HL-60 (cell line): Measurements from ENCODE around the gene ZNF213.

Experiments used
- DNase-seq, 2 experiments: peaks; one replicate each; pipeline ENCODE4 v3.0.0-alpha.2; 2010 to 2020; ENCODE audit warnings: low read depth in 1 of 2, low spot score in 1 of 2
- H3K27ac ChIP-seq: fragments of 250-450 bp; sonication (Bioruptor Pico); replicated peaks from 2 replicates; pipeline ENCODE4 v1.5.1; 2020; ENCODE audit warnings: mild to moderate bottlenecking, moderate library complexity
- H3K27me3 ChIP-seq: fragments of 250-450 bp; sonication (Bioruptor Pico); 2 replicates; pipeline ENCODE4 v1.5.1; 2021; ENCODE audit warnings: mild to moderate bottlenecking, moderate library complexity; ENCODE audit not compliant: insufficient read depth, poor library complexity, severe bottlenecking
- H3K4me3 ChIP-seq: replicated peaks from 2 replicates; pipeline ENCODE4 v1.5.1; 2011; ENCODE audit warnings: mild to moderate bottlenecking, control low read depth, low read length; ENCODE audit not compliant: insufficient read depth
- GABPA ChIP-seq: IDR thresholded peaks from 2 replicates; pipeline ENCODE4 v1.6.1; 2012; ENCODE audit warnings: low read depth
- POLR2AphosphoS5 ChIP-seq: IDR thresholded peaks from 2 replicates; pipeline ENCODE4 v1.6.1; 2012; ENCODE audit warnings: low read depth
- SPI1 ChIP-seq: IDR thresholded peaks from 2 replicates; pipeline ENCODE4 v1.6.1; 2012; ENCODE audit warnings: low read depth, mild to moderate bottlenecking, borderline replicate concordance
- TF ChIP-seq, protein P1 (sequence below): IDR thresholded peaks from one replicate; pipeline ENCODE4 v1.5.1; 2011; ENCODE audit warnings: low read length, control low read depth, inconsistent platforms; ENCODE audit not compliant: insufficient read depth
- TF ChIP-seq, protein P2 (sequence below): IDR thresholded peaks from 2 replicates; pipeline ENCODE4 v1.6.1; 2012; ENCODE audit warnings: low read depth; ENCODE audit not compliant: insufficient replicate concordance

The ZNF213 gene

DNA sequence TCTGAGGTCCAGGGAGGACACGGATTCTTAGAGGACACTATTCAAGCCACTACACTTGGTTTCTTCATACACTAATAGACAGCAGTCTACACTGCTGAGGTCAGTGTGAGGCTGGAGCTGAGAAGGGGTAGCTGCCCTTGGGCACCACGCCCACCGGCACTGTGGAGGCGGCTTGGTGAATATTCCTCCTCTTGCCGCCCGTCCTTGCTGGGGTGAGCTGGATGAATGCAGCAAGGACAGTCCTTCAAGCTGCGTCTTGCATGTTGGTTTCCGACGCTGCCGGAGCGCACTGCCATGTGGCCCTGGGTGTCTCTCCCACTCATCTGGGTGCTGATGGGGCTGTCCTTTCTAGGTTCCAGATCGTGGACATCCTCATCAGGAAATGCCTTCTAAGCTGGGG lies 19.8 kb upstream of the ZNF213 start:
- H3K27ac ChIP-seq = no peak overlapping the region
- H3K4me3 ChIP-seq = no peak overlapping the region
- H3K27me3 ChIP-seq = peaks cover 5% of the 10 kb centered on the region
- DNase-seq = no peak
- TF ChIP-seq POLR2AphosphoS5 = no peak
- TF ChIP-seq, protein P1, sequence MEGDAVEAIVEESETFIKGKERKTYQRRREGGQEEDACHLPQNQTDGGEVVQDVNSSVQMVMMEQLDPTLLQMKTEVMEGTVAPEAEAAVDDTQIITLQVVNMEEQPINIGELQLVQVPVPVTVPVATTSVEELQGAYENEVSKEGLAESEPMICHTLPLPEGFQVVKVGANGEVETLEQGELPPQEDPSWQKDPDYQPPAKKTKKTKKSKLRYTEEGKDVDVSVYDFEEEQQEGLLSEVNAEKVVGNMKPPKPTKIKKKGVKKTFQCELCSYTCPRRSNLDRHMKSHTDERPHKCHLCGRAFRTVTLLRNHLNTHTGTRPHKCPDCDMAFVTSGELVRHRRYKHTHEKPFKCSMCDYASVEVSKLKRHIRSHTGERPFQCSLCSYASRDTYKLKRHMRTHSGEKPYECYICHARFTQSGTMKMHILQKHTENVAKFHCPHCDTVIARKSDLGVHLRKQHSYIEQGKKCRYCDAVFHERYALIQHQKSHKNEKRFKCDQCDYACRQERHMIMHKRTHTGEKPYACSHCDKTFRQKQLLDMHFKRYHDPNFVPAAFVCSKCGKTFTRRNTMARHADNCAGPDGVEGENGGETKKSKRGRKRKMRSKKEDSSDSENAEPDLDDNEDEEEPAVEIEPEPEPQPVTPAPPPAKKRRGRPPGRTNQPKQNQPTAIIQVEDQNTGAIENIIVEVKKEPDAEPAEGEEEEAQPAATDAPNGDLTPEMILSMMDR = no peak
- TF ChIP-seq GABPA = no peak
- TF ChIP-seq, protein P2, sequence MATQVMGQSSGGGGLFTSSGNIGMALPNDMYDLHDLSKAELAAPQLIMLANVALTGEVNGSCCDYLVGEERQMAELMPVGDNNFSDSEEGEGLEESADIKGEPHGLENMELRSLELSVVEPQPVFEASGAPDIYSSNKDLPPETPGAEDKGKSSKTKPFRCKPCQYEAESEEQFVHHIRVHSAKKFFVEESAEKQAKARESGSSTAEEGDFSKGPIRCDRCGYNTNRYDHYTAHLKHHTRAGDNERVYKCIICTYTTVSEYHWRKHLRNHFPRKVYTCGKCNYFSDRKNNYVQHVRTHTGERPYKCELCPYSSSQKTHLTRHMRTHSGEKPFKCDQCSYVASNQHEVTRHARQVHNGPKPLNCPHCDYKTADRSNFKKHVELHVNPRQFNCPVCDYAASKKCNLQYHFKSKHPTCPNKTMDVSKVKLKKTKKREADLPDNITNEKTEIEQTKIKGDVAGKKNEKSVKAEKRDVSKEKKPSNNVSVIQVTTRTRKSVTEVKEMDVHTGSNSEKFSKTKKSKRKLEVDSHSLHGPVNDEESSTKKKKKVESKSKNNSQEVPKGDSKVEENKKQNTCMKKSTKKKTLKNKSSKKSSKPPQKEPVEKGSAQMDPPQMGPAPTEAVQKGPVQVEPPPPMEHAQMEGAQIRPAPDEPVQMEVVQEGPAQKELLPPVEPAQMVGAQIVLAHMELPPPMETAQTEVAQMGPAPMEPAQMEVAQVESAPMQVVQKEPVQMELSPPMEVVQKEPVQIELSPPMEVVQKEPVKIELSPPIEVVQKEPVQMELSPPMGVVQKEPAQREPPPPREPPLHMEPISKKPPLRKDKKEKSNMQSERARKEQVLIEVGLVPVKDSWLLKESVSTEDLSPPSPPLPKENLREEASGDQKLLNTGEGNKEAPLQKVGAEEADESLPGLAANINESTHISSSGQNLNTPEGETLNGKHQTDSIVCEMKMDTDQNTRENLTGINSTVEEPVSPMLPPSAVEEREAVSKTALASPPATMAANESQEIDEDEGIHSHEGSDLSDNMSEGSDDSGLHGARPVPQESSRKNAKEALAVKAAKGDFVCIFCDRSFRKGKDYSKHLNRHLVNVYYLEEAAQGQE = no peak
- TF ChIP-seq SPI1 = no peak

DNA sequence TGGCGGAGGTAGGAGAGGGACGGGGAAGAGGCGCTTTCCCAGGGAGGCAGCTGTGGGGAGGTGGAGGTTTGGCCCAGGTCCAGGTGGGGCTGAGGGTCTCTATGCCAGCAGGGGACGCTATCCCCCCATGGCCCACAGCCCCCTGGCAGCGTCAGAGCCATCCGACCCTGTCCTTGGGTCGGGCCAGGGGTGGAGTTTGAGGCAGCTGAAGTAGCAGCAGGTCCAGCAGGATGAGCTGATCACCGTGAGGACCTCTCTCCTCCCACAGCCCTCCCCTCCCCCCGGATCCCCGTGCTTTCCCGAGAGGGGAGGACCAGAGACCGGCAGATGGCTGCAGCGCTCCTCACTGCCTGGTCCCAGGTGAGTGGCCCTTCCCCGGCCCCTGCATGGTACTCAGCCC lies 19.3 kb upstream of the ZNF213 start:
- DNase-seq = no peak
- Histone ChIP-seq H3K27ac (no peak overlapping the region), H3K27me3 (peaks cover 5% of the 10 kb centered on the region), H3K4me3 (no peak overlapping the region)
- no peak for TF ChIP-seq POLR2AphosphoS5
- TF ChIP-seq, protein P1 = no peak

DNA sequence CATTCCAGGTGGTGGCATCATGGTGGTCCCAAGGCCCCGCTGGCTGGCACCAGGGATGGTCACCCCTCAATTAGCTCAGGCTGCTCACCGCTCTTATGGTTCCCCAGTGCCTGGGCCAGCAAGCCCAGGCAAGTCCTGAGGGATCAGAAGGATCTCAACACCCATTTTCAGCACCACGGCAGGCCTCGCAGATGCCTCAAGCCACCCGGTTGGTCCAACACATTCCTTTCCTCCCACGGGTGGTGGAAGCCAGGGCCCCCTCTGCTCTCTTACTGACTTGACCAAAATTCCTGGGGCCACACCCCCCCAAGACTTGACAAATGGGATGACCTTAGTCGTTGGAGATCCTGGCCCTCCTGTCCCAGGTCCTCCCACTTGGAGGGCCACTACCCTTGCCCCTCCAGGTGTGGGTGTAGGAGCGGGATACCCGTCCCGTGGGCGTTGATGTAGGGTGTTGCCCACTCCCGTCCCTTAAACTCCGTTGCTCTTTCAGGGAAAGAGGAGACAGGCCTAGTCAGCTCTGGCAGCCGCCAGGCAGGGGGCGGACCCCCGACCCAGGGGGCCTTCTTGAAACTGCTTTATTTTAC lies 16.5 kb upstream of the ZNF213 start:
- DNase-seq = no peak
- Histone ChIP-seq H3K27me3 (peaks cover 5% of the 10 kb centered on the region), H3K27ac (no peak overlapping the region), H3K4me3 (no peak overlapping the region)
- TF ChIP-seq GABPA = no peak
- TF ChIP-seq, protein P2 = no peak
- TF ChIP-seq, protein P1 = no peak
- no peak for TF ChIP-seq SPI1
- TF ChIP-seq POLR2AphosphoS5 = no peak

DNA sequence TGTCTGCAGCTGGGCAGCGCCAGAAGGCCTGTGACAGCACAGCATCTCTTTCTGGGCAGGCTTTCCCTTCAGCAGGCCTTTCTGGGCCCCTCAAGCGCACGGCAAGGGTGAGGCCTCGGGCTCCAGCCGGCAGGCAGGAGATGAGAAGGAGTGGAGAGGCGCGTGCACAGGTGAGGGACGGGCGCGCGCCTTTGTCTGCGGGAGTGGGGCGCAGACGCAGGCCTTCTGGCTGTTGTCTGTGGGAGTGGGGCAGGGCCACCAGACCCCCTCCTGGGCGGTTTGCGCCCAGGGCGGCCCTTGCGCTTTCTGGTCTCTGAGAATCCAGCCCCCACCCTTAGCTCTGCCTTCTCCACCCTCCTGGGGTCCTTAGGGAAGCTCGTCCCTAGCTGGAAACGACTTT lies 16.0 kb upstream of the ZNF213 start:
- H3K27ac ChIP-seq = no peak overlapping the region
- DNase-seq = no peak
- H3K4me3 ChIP-seq = no peak overlapping the region
- TF ChIP-seq GABPA = no peak
- TF ChIP-seq, protein P2 = no peak
- TF ChIP-seq, protein P1 = no peak
- no peak for TF ChIP-seq SPI1
- no peak for TF ChIP-seq POLR2AphosphoS5
- peaks cover 5% of the 10 kb centered on the region for H3K27me3 ChIP-seq
